HepG2 (cell line): ENCODE results near the gene DAPK1. TPM values are rescaled to one million over a fixed set of nuclear protein-coding genes. Genes with fewer than 3 reads are reported as not detected.
A peak's percentile ranks its signal among the peaks of the same experiment; 100 is the strongest.

Source experiments
- NFYB ChIP-seq: sonication (generic); formaldehyde crosslinking; IDR thresholded peaks from 2 replicates; pipeline ENCODE4 v1.4.0; 2020; ENCODE audit warnings: missing genetic modification reagents
- POLR2G ChIP-seq: fragments of 200-400 bp; formaldehyde crosslinking; IDR thresholded peaks from 2 replicates; pipeline ENCODE4 v1.6.1; 2018; ENCODE audit warnings: mild to moderate bottlenecking, low read depth, low read length, moderate library complexity
- ZNF790 ChIP-seq: sonication (generic); formaldehyde crosslinking; IDR thresholded peaks from 2 replicates; pipeline ENCODE4 v1.8.0; 2022; ENCODE audit warnings: missing genetic modification reagents, mild to moderate bottlenecking, borderline replicate concordance
- polyA plus RNA-seq, 8 experiments: library from polyadenylated mRNA; depleted of rRNA in 3 of 8; stranded (reverse) in 7 of 8; unstranded in 1 of 8; fragments of >200 nt; fragmentation: Illumina TruSeq in 4 of 8; extraction: Trizol in 4 of 8; gene quantifications; 2 replicates each; pipeline versions ENCODE4 v1.2.1 to v1.2.3, GENCODE V29; 2011 to 2016; ENCODE audit warnings: low read depth in 4 of 8, missing spikeins in 1 of 8, mixed read lengths in 1 of 8; ENCODE audit not compliant: insufficient read depth in 1 of 8
- total RNA-seq, 5 experiments: library from RNA; depleted of rRNA; stranded (reverse); fragments of >200 nt; fragmentation: Illumina TruSeq; extraction: Trizol; gene quantifications; 2 replicates each; pipeline ENCODE4 v1.2.3, GENCODE V29; 2016; ENCODE audit warnings: low read depth in 1 of 5
- TF ChIP-seq, protein P1 (sequence below): sonication (generic); formaldehyde crosslinking; IDR thresholded peaks from 2 replicates; pipeline ENCODE4 v1.4.0; 2020; ENCODE audit warnings: missing genetic modification reagents, borderline replicate concordance
- TF ChIP-seq, protein P2 (sequence below): sonication (generic); formaldehyde crosslinking; IDR thresholded peaks from 2 replicates; pipeline ENCODE4 v1.4.0; 2020; ENCODE audit warnings: missing genetic modification reagents, borderline replicate concordance
- TF ChIP-seq, protein P3 (sequence below): sonication (generic); formaldehyde crosslinking; IDR thresholded peaks from 2 replicates; pipeline ENCODE4 v1.5.0; 2020; ENCODE audit warnings: mild to moderate bottlenecking, missing genetic modification reagents, borderline replicate concordance

DAPK1 gene
- total and polyA plus RNA-seq, 2 of the 13 experiments (the other 11 are each of a cell fraction or from before 2014, with no cell fraction given) = 35.7 to 35.9 TPM

DNA sequence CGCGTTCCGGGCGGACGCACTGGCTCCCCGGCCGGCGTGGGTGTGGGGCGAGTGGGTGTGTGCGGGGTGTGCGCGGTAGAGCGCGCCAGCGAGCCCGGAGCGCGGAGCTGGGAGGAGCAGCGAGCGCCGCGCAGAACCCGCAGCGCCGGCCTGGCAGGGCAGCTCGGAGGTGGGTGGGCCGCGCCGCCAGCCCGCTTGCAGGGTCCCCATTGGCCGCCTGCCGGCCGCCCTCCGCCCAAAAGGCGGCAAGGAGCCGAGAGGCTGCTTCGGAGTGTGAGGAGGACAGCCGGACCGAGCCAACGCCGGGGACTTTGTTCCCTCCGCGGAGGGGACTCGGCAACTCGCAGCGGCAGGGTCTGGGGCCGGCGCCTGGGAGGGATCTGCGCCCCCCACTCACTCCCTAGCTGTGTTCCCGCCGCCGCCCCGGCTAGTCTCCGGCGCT lies at the start of gene DAPK1 (continued):
- TF ChIP-seq, protein P1, sequence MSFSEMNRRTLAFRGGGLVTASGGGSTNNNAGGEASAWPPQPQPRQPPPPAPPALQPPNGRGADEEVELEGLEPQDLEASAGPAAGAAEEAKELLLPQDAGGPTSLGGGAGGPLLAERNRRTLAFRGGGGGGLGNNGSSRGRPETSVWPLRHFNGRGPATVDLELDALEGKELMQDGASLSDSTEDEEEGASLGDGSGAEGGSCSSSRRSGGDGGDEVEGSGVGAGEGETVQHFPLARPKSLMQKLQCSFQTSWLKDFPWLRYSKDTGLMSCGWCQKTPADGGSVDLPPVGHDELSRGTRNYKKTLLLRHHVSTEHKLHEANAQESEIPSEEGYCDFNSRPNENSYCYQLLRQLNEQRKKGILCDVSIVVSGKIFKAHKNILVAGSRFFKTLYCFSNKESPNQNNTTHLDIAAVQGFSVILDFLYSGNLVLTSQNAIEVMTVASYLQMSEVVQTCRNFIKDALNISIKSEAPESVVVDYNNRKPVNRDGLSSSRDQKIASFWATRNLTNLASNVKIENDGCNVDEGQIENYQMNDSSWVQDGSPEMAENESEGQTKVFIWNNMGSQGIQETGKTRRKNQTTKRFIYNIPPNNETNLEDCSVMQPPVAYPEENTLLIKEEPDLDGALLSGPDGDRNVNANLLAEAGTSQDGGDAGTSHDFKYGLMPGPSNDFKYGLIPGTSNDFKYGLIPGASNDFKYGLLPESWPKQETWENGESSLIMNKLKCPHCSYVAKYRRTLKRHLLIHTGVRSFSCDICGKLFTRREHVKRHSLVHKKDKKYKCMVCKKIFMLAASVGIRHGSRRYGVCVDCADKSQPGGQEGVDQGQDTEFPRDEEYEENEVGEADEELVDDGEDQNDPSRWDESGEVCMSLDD (CRISPR knock-in tag) = no peak
- TF ChIP-seq NFYB (CRISPR knock-in tag) (peak; percentile 40; the same call in 1 of the 2 replicates), ZNF790 (CRISPR knock-in tag) (peak; percentile 53; the same call in 1 of the 2 replicates), POLR2G (peak; percentile 61; the same call in 1 of the 2 replicates)
- TF ChIP-seq, protein P2, sequence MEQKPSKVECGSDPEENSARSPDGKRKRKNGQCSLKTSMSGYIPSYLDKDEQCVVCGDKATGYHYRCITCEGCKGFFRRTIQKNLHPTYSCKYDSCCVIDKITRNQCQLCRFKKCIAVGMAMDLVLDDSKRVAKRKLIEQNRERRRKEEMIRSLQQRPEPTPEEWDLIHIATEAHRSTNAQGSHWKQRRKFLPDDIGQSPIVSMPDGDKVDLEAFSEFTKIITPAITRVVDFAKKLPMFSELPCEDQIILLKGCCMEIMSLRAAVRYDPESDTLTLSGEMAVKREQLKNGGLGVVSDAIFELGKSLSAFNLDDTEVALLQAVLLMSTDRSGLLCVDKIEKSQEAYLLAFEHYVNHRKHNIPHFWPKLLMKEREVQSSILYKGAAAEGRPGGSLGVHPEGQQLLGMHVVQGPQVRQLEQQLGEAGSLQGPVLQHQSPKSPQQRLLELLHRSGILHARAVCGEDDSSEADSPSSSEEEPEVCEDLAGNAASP = no peak
- TF ChIP-seq, protein P3, sequence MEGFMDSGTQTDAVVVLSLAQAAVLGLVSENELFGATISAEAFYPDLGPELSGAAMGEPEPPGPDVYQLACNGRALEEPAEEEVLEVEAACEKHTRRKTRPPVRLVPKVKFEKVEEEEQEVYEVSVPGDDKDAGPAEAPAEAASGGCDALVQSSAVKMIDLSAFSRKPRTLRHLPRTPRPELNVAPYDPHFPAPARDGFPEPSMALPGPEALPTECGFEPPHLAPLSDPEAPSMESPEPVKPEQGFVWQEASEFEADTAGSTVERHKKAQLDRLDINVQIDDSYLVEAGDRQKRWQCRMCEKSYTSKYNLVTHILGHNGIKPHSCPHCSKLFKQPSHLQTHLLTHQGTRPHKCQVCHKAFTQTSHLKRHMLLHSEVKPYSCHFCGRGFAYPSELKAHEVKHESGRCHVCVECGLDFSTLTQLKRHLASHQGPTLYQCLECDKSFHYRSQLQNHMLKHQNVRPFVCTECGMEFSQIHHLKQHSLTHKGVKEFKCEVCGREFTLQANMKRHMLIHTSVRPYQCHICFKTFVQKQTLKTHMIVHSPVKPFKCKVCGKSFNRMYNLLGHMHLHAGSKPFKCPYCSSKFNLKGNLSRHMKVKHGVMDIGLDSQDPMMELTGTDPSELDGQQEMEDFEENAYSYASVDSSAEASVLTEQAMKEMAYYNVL (CRISPR knock-in tag) = no peak
